ENCODE results near the gene TBCEL.
A peak's percentile ranks its signal among the peaks of the same experiment; 100 is the strongest.

The TBCEL gene

DNA sequence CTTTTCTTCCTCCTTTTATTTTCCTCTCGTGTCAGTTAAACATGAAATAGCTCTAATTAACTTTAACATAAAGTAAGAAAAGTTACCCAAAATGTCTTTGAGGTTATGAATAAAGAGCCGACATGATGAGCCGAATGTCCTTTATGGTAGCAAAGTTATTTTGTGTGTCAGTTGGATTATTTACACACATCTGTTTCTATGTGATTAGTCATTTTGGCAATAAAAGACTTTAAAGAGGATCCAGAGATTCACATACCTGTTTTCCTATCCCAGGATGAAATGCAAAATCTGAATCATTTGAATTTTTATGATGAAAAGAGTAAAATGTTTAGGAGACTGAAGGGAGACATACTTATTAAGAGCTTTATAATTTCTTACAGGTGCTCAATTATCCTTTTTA lies 43.1 kb downstream of the TBCEL start:
- no peak for DNase-seq (ENCODE audit: low spot score)

GRCh38 chr11:121067453-121067852 lies 43.6 kb downstream of the TBCEL start:
- peak; percentile 20 for DNase-seq (ENCODE audit: low spot score)

DNA sequence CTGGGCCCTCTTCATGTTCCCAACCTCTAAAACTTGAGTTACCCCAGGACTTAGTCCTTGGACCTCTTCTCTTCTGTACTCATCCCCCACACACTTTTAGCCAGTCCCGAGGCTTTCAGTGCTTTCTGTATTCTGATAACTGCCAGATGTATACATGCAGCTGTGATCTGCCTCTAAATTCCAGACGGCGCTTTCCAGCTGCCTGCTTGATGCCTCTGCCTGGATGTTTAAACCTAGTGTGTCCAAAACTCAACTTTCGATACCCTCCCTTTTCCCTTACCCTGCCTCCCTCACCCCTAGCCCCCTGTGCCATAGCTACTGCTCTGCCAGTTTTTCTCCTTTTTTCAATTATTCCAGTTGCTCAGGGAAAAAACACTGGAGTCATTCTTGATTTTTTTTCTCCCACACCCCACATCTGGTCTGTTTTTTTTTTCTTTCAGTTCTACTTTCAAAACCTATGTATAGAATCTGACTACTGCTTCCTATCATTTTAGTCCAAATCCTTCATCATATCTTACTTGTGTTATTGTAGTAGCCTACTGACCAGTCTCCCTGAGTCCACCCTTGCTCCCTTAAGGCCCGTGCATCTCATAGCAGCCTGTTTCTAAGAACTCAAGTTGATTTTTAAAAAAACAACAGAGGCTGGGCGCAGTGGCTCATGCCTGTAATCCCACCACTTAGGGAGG lies 44.2 kb downstream of the TBCEL start:
- peak; percentile 5 for DNase-seq (ENCODE audit: low spot score)

GRCh38 chr11:121068787-121069186 lies 44.9 kb downstream of the TBCEL start:
- no peak for DNase-seq (ENCODE audit: low spot score)

- DNase-seq (ENCODE audit: low spot score): no peak
Observed at GRCh38 chr11:121070951-121071845, 47.3 kb downstream of the TBCEL start.

DNA sequence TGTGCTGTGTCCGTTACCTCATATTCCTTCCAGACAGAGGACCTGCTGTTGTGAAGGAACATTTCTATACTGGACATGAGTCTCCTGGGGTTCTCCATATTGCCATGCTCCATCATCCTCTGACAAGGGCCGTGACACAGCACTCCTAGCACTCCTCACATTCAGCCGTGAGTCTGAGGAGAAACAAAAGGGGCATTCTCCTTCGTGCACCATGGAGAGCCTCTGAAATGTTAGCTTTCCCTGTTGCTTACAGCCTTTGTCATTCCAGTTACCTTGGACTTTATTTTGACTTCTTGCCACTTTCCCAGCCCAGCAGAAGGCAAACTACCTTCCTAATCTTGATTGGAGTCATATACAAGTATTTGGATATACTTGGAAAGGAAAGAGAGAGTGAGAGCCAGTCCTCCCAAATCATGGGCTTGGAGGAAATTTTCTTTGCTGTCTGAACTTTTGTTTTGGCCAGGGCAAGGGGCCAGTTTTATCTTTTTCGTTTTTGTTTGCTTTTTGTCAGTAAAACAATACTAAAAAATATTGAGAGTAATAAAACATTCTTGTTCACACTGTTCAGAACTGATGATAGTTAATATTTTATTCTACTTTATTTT lies 48.0 kb downstream of the TBCEL start:
- peak; percentile 77 for DNase-seq (ENCODE audit: low spot score)

DNA sequence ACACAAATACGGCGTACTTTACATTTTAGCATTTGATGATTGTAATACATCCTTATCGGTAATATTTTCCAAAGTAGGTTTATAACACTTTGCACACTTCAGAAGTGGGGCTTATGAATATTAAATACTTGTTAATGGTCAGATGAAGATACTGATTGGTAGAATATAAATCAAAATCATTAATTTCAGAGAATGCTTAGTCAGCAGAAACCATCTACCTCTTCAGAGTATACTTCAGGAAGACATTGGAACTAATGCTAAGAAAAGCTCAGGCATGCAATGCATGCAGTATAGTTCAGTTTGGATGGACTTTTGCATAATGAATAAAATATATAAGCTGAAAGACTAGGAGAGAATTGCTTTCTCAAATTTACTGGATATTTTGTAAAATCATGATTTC lies 57.4 kb downstream of the TBCEL start:
- DNase-seq (ENCODE audit: low spot score): no peak

GRCh38 chr11:121082219-121082618 lies 58.3 kb downstream of the TBCEL start:
- DNase-seq (ENCODE audit: low spot score): no peak

- DNase-seq (ENCODE audit: low spot score): no peak
Observed at GRCh38 chr11:121082670-121083069, 58.8 kb downstream of the TBCEL start.

GRCh38 chr11:121086866-121087265 lies 63.0 kb downstream of the TBCEL start:
- DNase-seq (ENCODE audit: low spot score): no peak

DNA sequence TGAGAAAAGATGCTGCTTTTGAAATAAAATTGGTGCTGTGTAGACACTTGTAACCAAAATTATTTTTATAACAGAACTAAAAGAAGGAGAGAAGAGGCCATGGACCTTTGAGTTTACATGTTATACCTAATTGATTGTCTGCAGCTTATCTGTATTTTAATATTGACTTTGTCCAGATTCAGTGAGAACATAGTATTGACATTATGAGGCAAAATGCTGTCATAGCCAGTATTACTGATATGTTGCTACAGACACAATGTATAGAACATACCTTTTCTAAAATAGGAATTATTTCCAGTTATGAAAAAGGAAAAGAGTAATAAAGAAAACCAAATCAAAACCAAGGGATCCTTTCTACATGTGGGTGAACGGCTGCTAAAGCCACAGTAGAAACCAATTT lies 65.7 kb downstream of the TBCEL start:
- DNase-seq (ENCODE audit: low spot score): no peak

DNA sequence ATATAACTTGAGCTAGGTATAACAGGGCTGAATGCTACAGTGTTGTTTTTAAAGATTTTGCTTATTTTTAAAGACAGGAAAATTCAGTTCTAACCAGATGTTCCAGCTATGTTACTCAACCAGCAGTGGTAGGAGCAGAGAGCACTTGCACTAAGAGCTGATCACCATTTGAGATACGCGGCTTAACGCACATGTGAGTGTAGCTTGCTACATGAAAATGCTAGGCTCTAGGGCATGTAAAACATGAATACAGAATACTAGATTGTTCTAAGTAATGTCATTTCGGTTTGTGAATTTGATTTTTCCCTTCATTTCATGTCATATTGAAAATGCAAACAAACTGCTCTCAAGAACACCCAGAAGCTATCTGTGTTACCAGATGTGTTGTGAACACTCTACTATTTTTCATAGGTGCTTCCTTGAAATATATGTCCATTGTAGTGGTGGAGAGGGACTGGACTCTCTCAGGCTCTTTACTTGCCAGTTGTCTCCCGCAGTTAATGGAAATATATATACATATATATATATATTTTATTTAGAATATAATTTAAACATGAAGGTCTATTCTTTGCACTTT lies 66.3 kb downstream of the TBCEL start:
- DNase-seq (ENCODE audit: low spot score): no peak

GRCh38 chr11:121091492-121092152 lies 67.7 kb downstream of the TBCEL start:
- peak; percentile 59 for DNase-seq (ENCODE audit: low spot score)

DNA sequence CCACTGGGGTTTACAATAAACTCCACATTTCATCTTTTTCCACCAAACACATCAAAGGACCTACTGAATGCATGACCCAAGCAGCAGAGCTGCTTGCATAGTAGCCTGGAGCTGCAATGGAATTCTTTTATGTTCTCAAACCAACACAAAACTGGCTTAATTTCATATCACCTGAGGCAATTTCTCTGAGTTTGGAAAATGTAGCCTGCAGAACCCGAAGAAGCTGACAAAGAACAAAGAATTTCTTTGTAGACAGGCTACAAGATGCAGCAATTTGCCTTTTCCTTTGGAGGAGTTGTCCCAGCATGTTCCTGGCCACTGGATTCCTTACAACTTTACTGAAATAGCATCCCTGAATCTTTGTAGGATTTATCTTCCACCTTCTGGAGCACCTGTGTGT lies 71.7 kb downstream of the TBCEL start:
- no peak for DNase-seq (ENCODE audit: low spot score)

DNA sequence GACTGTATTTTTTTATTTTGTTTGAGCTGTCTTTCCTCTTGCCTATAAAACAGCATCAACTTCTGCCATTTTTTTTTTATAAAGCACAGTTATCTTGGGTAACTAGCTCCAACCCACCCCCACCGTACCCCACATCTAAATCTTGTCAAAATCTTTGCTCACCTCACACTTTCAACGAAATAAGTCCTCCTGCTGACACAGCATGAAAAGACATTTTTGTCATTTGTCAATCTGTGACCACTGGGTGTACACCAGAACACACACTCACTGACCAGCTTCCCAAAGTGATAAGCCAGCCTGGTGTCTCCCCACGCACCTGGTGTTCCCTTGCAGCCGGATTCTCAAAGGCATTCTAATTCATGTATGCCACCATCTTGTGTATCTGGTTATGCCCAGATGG lies 75.5 kb downstream of the TBCEL start:
- DNase-seq (ENCODE audit: low spot score): no peak

- DNase-seq (ENCODE audit: low spot score): no peak
Observed at GRCh38 chr11:121099885-121100284, 76.0 kb downstream of the TBCEL start.

DNA sequence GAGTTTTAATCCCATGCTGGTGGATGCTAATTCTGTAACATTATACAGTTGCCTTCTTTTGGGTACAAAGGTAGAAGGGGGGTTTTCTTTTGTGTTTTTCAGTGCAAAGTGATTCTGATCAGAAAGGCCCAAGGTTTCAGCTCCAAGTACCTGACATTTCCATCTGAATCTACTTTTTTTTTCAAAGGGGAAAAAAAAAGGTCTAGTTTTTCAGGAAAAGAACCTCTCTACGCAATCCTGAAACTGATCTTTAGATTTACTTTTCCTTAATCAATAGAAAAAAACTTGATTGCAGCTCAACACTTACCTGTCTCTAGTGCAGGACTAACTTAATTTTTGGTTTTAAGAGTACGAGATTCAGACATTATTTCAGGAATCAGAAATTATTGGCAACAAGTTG lies 77.0 kb downstream of the TBCEL start, which contains the start of gene TECTA:
TECTA (plus strand) TSS at position 301 of the 400 bp plus-strand sequence. CDS start 1,423 bp downstream, outside the sequence.
- no peak for DNase-seq (ENCODE audit: low spot score)

DNA sequence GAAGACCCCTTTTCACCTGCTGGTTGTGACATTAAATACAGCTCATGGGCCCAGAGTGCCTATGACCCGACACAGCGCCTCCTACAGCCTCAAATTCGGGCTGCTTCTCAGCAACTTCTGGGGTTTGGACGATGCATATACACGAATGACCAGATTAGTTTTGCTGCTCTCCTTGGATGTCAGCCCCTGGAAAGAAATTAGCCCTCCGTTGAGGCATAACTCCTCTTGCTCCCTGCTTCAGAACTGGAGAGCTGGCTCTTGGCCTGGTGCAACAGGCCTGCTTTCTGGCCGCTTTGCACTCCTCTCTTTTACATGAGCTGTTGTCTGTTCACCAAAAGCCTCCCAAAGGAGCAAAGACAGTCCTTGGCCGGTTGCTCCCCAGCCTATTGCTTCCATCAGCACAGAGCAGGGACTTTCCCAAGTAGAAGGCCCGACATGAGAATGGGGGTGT lies 80.4 kb downstream of the TBCEL start:
- DNase-seq (ENCODE audit: low spot score): peak; percentile 7

GRCh38 chr11:121105063-121105480 lies 81.2 kb downstream of the TBCEL start:
- DNase-seq (ENCODE audit: low spot score): peak; percentile 34

- no peak for DNase-seq (ENCODE audit: low spot score)
Observed at GRCh38 chr11:121105481-121106195, 81.7 kb downstream of the TBCEL start.

GRCh38 chr11:121106812-121107211 lies 82.9 kb downstream of the TBCEL start:
- no peak for DNase-seq (ENCODE audit: low spot score)

Data from globus pallidus (tissue), 1 donor.